HL-60 (cell line): Measurements from ENCODE around the gene GPC5.

Experiments
- DNase-seq, 2 experiments: peaks; one replicate each; pipeline ENCODE4 v3.0.0-alpha.2; 2010 to 2020; ENCODE audit warnings: low read depth in 1 of 2, low spot score in 1 of 2
- H3K27ac ChIP-seq: fragments of 250-450 bp; sonication (Bioruptor Pico); replicated peaks from 2 replicates; pipeline ENCODE4 v1.5.1; 2020; ENCODE audit warnings: mild to moderate bottlenecking, moderate library complexity
- H3K27me3 ChIP-seq: fragments of 250-450 bp; sonication (Bioruptor Pico); 2 replicates; pipeline ENCODE4 v1.5.1; 2021; ENCODE audit warnings: mild to moderate bottlenecking, moderate library complexity; ENCODE audit not compliant: insufficient read depth, poor library complexity, severe bottlenecking
- H3K4me3 ChIP-seq: replicated peaks from 2 replicates; pipeline ENCODE4 v1.5.1; 2011; ENCODE audit warnings: mild to moderate bottlenecking, control low read depth, low read length; ENCODE audit not compliant: insufficient read depth
- CTCF ChIP-seq: IDR thresholded peaks from one replicate; pipeline ENCODE4 v1.5.1; 2011; ENCODE audit warnings: low read length, control low read depth, inconsistent platforms; ENCODE audit not compliant: insufficient read depth
- GABPA ChIP-seq: IDR thresholded peaks from 2 replicates; pipeline ENCODE4 v1.6.1; 2012; ENCODE audit warnings: low read depth
- POLR2AphosphoS5 ChIP-seq: IDR thresholded peaks from 2 replicates; pipeline ENCODE4 v1.6.1; 2012; ENCODE audit warnings: low read depth
- REST ChIP-seq: IDR thresholded peaks from 2 replicates; pipeline ENCODE4 v1.6.1; 2012; ENCODE audit warnings: low read depth; ENCODE audit not compliant: insufficient replicate concordance
- SPI1 ChIP-seq: IDR thresholded peaks from 2 replicates; pipeline ENCODE4 v1.6.1; 2012; ENCODE audit warnings: low read depth, mild to moderate bottlenecking, borderline replicate concordance

Gene GPC5

GRCh38 chr13:91904597-91904996 lies 506.2 kb downstream of the GPC5 start:
- Histone ChIP-seq H3K27me3 (no peaks in the 10 kb centered on the region), H3K27ac (no peak overlapping the region), H3K4me3 (no peak overlapping the region)
- TF ChIP-seq REST = no peak
- no peak; the same call in 1 of the 2 replicates for TF ChIP-seq SPI1
- TF ChIP-seq GABPA = no peak
- TF ChIP-seq POLR2AphosphoS5 = no peak
- TF ChIP-seq CTCF = no peak
- no peak for DNase-seq

- no peaks in the 10 kb centered on the region for H3K27me3 ChIP-seq
- no peak overlapping the region for H3K4me3 ChIP-seq
- H3K27ac ChIP-seq = no peak overlapping the region
- DNase-seq = no peak
- TF ChIP-seq CTCF (no peak), GABPA (no peak), POLR2AphosphoS5 (no peak), SPI1 (no peak), REST (no peak)
These were observed 509.0 kb downstream of the GPC5 start for GRCh38 chr13:91907398-91907797.

- Histone ChIP-seq H3K27ac (no peak overlapping the region), H3K27me3 (no peaks in the 10 kb centered on the region), H3K4me3 (no peak overlapping the region)
- TF ChIP-seq CTCF (no peak), POLR2AphosphoS5 (no peak), SPI1 (no peak), GABPA (no peak), REST (no peak)
- no peak for DNase-seq
These were observed 511.2 kb downstream of the GPC5 start for GRCh38 chr13:91909617-91910016.
